Chondrocyte (in vitro differentiated cells): ENCODE data around the gene MKI67. TPM values are rescaled to one million over a fixed set of nuclear protein-coding genes. Genes with fewer than 3 reads are reported as not detected.

Experiments
- DNase-seq: peaks from one replicate; pipeline ENCODE4 v3.0.0; 2021; ENCODE audit warnings: mixed read lengths, low spot score
- H3K27ac Mint-ChIP-seq: one replicate; pipeline ENCODE4 v1.8.0; 2021; ENCODE audit warnings: mild to moderate bottlenecking, moderate library complexity, mixed read lengths; ENCODE audit not compliant: unreplicated experiment
- H3K27me3 Mint-ChIP-seq: 2 replicates; pipeline ENCODE4 v1.8.0; 2021; ENCODE audit warnings: low read depth, mixed read lengths
- H3K36me3 Mint-ChIP-seq: 2 replicates; pipeline ENCODE4 v1.8.0; 2021; ENCODE audit warnings: low read depth, mixed read lengths
- H3K4me1 Mint-ChIP-seq: 2 replicates; pipeline ENCODE4 v1.8.0; 2021; ENCODE audit warnings: low read depth, mild to moderate bottlenecking, mixed read lengths
- H3K4me3 Mint-ChIP-seq: one replicate; pipeline ENCODE4 v1.8.0; 2021; ENCODE audit warnings: mild to moderate bottlenecking, moderate library complexity, mixed read lengths; ENCODE audit not compliant: unreplicated experiment
- H3K9me3 Mint-ChIP-seq: 2 replicates; pipeline ENCODE4 v1.8.0; 2021; ENCODE audit warnings: low read depth, mixed read lengths
- total RNA-seq: library from RNA; stranded (reverse); gene quantifications from 3 replicates; pipeline ENCODE4 v1.2.1, GENCODE V29; 2021
- TF ChIP-seq, protein P1 (sequence below): fragments of 200-600 bp; sonication (generic); IDR thresholded peaks from 2 replicates; pipeline ENCODE4 v1.5.0; 2021; ENCODE audit warnings: antibody characterized with exemption, mild to moderate bottlenecking, moderate library complexity

The MKI67 gene
- total RNA-seq, 1 donor from 2014 or later: 17.1 TPM

DNA sequence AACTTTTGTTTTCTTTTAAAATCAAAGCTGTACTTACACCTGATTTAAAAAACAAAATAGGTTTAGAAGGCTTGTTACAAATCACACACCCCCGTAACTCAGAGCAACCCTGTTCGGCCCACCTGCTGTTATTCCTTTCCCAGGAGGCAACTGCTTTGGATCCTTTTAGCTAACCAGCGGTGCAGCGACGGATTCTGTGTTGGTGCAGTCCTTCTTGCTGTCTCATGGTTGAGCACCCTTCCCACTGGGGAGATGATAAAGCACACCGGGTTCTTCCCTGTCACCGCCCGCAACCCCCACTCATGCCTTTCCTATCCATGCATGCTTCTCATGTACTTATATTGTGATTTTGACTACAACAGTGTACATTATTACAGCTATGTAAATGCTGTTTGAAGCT, 24.8 kb upstream of the MKI67 start:
- Mint-ChIP-seq H3K27ac (no peak overlapping the region), H3K4me1 (peaks cover 3% of the 10 kb centered on the region), H3K36me3 (no peaks in the 10 kb centered on the region), H3K4me3 (peak overlapping the region; percentile 38), H3K27me3 (peaks cover 40% of the 10 kb centered on the region), H3K9me3 (no peaks in the 10 kb centered on the region)
- TF ChIP-seq, protein P1, sequence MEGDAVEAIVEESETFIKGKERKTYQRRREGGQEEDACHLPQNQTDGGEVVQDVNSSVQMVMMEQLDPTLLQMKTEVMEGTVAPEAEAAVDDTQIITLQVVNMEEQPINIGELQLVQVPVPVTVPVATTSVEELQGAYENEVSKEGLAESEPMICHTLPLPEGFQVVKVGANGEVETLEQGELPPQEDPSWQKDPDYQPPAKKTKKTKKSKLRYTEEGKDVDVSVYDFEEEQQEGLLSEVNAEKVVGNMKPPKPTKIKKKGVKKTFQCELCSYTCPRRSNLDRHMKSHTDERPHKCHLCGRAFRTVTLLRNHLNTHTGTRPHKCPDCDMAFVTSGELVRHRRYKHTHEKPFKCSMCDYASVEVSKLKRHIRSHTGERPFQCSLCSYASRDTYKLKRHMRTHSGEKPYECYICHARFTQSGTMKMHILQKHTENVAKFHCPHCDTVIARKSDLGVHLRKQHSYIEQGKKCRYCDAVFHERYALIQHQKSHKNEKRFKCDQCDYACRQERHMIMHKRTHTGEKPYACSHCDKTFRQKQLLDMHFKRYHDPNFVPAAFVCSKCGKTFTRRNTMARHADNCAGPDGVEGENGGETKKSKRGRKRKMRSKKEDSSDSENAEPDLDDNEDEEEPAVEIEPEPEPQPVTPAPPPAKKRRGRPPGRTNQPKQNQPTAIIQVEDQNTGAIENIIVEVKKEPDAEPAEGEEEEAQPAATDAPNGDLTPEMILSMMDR: no peak
- DNase-seq: no peak

DNA sequence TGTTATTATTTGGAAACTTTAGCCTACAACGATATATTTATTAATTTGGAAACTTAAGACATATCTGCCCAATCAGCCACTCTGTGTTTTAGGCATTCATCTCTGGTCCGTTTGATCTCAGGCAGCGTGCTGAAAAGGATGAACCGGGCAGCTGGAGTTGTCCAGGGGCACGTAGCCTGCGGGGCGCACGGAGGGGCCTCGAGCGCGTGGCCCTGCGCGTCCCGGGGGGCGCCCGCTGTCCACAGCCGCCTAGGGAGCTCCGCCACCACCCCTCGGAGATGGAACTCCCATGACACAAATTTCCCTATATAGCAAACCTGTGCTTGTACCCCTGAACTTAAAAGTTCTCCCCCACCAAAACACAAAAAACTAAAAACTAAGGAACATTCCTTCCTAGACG, 24.3 kb upstream of the MKI67 start:
- Mint-ChIP-seq H3K9me3 (no peaks in the 10 kb centered on the region), H3K27me3 (peaks cover 38% of the 10 kb centered on the region), H3K4me1 (peaks cover 3% of the 10 kb centered on the region), H3K4me3 (peak overlapping the region; percentile 53), H3K36me3 (no peaks in the 10 kb centered on the region), H3K27ac (no peak overlapping the region)
- DNase-seq: no peak
- TF ChIP-seq, protein P1: no peak

DNA sequence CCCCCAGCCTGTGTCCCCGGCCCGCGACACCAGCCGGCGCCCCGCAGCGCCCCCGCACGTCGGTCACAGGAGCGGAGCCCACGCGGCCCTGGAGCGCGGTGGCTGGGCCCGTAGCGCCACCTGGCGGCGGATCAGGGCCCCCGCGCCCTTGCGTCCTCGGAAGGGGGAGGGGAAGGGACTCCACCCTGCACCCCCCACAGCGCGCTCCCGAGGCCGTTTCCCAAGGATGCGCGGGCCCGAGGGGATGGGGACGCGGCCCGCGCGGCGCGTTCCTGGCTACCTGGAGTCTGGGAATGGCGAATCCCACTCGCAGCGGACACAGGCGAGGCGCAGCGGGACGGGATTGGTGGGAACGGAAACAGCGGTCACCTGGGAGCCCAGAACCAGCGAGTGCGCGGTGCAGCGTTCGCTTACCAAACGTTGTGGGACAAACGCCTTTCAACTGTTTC, 23.8 kb upstream of the MKI67 start:
- DNase-seq: peak; percentile 90
- Mint-ChIP-seq H3K4me1 (peaks cover 3% of the 10 kb centered on the region), H3K4me3 (peak overlapping the region; percentile 53), H3K27me3 (peaks cover 38% of the 10 kb centered on the region), H3K9me3 (no peaks in the 10 kb centered on the region), H3K27ac (no peak overlapping the region), H3K36me3 (no peaks in the 10 kb centered on the region)
- TF ChIP-seq, protein P1: peak; percentile 87

DNA sequence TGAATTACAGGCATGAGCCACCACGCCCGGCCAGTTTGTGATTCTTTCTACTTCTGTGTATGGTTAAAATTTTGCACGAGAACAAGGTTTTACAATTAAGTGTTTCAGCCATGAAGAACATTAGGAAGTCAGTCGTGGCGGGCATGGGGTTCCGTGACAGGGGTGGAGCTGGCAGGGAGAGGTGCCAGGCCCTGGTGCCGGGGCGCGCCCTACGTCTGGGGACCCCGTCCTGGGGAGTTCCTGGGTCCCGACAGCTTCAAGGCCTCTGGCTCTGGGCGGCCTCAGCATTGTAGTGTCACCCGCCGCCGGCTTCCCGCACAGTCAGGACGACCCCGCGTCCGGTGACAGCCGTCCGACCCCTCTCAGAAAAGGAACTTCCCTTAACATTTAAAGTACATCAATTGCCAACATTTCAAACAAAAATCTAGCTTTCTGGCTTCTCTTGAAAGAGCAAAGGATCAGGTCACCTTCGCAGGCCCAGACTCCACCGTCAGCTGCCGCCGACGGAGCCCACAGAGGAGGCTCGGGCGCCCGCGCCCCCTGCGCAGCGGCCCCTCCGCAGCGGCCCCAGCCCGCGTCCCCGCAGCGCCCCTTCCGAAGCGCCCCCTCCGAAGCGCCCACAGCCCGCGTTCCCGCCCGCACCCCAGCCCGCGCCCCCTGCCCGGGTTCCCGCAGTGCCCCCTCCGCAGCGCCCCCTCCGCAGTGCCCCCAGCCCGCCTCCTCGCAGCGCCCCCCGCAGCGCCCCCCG, 23.2 kb upstream of the MKI67 start:
- Mint-ChIP-seq H3K36me3 (no peaks in the 10 kb centered on the region), H3K4me1 (peaks cover 3% of the 10 kb centered on the region), H3K27ac (no peak overlapping the region), H3K9me3 (no peaks in the 10 kb centered on the region), H3K27me3 (peaks cover 35% of the 10 kb centered on the region), H3K4me3 (peak overlapping the region; percentile 11)
- TF ChIP-seq, protein P1: no peak
- DNase-seq: no peak

DNA sequence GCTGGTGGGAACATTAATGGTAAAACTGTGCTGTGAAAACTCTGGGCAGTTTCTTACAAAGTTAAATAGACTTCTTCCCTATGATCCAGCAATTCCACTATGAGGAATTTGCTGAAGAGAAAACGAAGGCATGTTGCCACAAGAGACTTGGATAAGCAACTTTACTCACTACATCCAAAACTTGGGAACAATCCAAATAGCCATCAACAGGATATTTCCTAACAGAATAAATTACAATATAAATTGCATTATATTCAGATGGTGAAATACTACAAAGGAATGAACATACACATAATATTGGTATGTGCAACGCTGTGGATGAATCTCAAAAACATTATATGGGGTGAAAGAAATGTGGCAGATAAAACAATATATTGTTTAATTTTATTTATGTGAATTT, 21.4 kb upstream of the MKI67 start:
- Mint-ChIP-seq H3K27me3 (peaks cover 18% of the 10 kb centered on the region), H3K36me3 (no peaks in the 10 kb centered on the region), H3K27ac (no peak overlapping the region), H3K9me3 (no peaks in the 10 kb centered on the region), H3K4me3 (no peak overlapping the region), H3K4me1 (peaks cover 3% of the 10 kb centered on the region)
- DNase-seq: no peak
- TF ChIP-seq, protein P1: no peak
